ENCODE data around the gene CCR3.

The CCR3 gene

DNA sequence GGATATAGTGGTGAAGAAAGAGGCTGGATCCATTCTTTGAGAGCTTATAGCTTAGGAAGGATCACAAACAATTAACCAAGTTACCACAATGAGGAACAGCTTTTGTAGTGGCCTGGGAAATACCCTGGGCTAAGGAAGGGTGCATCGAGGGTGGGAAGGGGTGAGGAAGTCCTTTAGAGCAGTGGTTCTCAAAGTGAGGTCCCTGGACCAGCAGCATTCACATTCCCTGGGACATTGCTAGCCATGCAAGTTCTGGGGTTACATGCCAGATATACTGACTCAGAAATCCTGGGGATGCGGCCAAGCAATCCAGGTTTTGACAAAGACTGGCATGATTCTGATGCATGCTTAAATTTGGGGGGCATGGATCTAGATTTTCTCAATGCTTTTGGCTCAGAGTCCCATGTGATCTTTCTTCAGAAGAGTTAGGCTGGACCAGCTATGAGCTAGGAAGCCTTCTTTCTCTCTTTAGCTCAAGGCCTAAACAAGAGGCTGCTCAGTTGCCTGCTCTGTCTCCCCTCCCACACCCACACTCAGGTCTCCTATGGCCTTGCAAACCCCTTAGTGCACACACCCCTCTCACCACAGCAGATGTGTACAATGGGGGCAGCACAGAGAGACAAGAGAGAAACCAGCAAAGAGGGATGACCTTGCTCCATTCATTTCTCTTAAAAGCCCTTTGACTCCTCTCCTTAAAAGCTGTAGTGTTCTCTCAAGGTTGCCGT is 32.4 kb upstream of the CCR3 start:
- TF ChIP-seq CTCF (IDR thresholded peaks at IDR 0.05; ENCODE audit: low read depth, low read length), result no peak
- no peak overlapping the region for H3K4me3 ChIP-seq (ENCODE audit: low read depth, low read length)

DNA sequence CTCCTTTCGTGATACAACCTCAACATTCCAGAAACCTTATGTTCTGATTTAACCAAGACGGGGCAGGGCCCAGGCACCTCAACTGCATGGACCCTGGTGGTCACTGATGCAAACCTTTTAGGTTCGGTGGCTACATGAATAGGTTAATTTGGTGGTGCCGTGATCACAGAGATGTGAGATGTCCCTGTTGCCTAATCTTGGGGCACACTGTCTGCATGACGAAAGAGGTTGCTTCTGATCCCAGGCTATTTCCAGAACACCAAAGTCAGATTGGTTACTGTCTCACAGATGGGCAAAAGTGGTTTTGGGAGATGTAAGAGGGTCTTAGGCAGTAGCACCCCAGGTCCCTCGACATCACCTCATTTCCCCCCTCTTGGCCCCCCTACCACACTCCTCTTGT is 30.2 kb upstream of the CCR3 start:
- TF ChIP-seq CTCF (IDR thresholded peaks at IDR 0.05; ENCODE audit: low read depth, low read length), result no peak
- H3K4me3 ChIP-seq (ENCODE audit: low read depth, low read length), result no peak overlapping the region

GRCh38 chr3:46213201-46213600 is 29.1 kb upstream of the CCR3 start:
- no peak for TF ChIP-seq CTCF (IDR thresholded peaks at IDR 0.05; ENCODE audit: low read depth, low read length)
- H3K4me3 ChIP-seq (ENCODE audit: low read depth, low read length), result no peak overlapping the region

DNA sequence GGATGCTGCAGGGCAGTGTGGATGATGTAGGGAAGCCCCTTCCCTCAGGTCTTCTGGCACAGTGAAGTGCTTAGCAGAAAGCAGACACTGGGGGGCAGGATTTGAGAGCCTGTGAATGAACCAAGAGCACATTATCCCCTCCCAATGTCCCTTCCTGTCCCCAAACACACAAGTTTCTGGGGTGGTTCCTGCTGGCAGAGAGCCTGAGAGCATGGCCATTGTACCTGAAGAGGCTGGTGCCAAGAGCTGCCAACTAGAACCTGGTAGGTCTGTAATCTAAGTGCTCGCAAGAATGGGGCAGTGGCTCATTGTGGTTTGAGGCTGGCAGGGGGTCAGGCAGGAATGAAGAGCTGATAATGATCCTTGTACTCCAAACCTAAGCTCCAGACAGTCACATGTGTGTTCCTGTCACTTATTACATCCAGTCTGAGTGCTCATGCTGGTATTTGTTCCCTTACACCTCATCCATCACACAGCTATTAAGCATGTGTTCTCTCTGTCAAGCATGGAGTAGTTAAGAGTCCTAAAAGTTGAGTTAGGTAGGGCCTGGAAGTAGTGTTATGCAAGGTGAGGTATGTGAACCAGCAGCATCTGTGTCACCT is 27.4 kb upstream of the CCR3 start:
- TF ChIP-seq CTCF (IDR thresholded peaks at IDR 0.05; ENCODE audit: low read depth, low read length), result no peak
- no peak overlapping the region for H3K4me3 ChIP-seq (ENCODE audit: low read depth, low read length)

- TF ChIP-seq CTCF (IDR thresholded peaks at IDR 0.05; ENCODE audit: low read depth, low read length), result no peak
- H3K4me3 ChIP-seq (ENCODE audit: low read depth, low read length), result no peak overlapping the region
Observed at GRCh38 chr3:46215810-46216414, 26.3 kb upstream of the CCR3 start.

- no peak for TF ChIP-seq CTCF (IDR thresholded peaks at IDR 0.05; ENCODE audit: low read depth, low read length)
- H3K4me3 ChIP-seq (ENCODE audit: low read depth, low read length), result no peak overlapping the region
Observed at GRCh38 chr3:46218196-46218709, 24.0 kb upstream of the CCR3 start.

GRCh38 chr3:46221391-46221790 is 20.9 kb upstream of the CCR3 start:
- TF ChIP-seq CTCF (IDR thresholded peaks at IDR 0.05; ENCODE audit: low read depth, low read length), result no peak
- no peak overlapping the region for H3K4me3 ChIP-seq (ENCODE audit: low read depth, low read length)

All from WI38 (cell line).